Hematopoietic multipotent progenitor cell treated with erythropoietin and hydrocortisone succinate and interleukin-3 and kit ligand, for 8 days (in vitro differentiated cells): ENCODE results near the gene CPPED1.

Source experiments
- DNase-seq: peaks from one replicate; pipeline ENCODE4 v3.0.0-alpha.2; 2015

The CPPED1 gene

DNA sequence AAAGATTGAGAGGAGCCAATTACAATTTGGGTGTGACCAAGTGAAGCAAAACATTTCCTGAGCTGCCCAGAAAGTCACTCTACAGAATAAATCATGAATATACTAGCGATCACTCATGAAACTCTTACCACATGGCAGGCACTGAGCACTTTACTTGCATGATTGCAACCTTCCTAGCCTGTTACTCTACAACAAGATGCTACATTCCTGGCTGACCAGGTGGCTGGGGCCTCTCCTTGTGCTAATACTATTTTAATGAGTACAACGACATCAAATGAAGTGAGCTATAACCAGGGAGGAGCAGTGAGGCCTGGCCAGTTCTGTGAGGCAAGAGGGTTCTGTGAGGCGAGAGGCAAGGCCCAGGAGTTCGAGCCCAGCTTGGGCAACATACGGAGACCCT, 75.2 kb downstream of the CPPED1 start:
- no peak for DNase-seq

DNA sequence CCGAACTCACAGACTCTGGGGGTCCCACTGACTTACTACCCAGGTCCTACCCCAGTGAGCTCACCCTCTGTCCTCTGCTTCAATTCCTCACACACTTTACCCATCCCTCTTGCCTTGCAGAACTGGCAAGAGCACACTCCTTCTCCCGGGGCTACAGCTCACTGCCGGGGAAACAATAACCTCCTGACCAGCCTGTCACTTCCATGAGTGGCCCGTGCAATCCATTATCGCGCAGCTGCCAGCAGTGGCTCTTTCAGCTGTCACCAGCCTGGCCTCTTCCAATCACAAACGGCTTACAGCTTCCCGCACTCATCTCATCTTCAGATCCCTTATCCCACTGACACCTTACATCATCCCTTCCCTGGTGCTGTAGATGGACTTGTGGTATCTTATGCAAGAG, 79.5 kb downstream of the CPPED1 start:
- no peak for DNase-seq

DNA sequence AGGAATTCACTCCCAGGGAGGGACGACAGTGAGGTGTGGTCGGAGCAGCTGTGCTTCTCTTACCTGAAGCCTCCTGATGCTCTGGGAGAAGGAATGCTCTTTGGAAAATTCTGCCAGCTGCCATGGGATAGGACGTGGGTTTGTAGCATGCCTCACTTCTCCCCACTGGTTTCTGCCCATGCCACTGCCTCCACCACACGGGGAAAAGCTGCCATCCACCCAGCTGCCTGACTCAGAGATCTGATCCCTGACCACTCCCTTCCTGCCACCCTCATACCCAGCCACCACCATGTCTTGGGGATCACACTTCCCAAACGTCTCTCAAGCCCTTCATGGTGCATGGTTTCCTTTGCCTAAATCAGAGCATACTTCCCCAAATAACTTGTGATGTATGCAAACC, 80.0 kb downstream of the CPPED1 start:
- peak; percentile 14 for DNase-seq

DNA sequence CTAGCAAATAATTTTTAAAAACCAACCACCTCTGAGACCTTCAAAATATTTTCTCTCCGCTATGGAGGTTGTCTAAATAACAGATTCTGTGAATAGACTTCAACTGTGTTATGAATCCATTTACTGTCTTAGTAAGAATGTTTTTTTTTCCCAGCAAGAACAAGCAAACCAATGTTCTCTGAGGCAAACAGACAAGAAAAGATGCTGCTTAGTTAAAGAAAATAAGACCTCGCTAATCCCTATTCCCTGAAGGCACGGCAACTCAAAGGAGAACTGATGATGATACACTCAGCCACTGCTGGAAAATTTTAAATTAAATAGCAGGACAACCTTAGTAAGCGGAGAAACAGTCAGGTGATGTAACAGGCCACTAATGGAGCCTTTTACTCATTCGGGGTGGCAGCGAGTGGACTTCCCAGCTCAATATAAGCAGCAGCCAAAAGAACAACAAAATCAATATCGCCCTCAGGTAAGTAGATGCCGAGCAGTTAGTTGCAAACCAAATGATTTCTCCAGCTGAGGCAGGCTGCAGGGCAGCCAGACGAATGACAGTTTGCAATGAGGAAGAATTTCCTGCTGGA, 81.8 kb downstream of the CPPED1 start:
- no peak for DNase-seq

DNA sequence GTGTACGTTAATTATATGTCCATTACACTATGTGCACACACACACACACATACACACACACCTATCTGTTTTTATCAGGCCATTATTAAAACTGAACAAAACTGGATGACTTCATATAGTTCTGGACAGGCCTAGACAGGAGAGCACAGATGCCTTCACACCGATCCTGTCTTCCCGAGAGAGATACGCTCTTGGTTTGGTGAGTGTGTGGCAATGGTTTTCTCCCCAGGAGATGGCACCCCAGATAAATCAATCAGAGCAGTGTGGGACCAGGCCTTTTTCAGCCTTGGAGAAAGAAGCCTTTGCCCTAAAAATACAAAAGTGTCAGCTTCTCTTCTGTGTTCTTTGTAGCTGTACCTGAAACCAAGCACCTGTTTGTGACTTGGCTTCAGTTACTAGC, 83.7 kb downstream of the CPPED1 start:
- no peak for DNase-seq

DNA sequence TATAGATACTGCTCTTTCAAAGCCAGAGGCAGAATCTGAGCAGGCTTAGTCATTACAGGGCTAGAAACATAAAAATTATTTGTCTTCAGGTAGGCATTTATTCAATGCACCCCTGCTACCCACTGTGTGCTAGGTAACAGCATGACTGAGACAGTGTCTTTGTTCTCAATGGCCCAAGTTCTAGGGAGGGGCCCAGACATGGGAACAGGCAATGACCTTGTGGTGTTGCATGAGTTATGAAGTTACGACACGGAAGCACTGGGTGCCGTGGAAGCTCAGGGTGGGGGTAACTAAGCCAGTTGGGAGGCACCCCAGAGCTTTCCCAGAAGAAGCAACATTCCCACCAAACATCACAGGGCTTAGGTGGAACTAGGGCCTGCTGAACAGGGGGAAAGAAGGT, 87.0 kb downstream of the CPPED1 start:
- no peak for DNase-seq

DNA sequence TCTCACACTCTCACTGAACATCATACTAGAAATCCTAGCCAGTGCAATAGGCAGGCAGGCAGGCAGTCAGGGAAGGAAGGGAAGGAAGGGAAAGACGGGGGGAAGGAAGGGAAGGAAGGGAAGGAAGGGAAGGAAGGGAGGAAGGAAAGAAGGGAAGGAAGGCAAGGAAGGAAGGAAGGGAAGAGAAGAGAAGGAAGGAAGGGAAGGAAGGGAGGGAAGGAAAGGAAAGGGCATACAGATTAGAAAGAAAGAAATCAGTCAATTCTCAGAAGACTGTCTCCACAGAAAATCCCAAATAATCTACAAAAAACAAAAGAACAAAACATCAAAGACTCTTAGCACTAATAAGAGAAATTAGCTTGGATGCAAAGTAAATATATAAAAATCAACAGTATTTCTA, 93.9 kb downstream of the CPPED1 start:
- DNase-seq: no peak

DNA sequence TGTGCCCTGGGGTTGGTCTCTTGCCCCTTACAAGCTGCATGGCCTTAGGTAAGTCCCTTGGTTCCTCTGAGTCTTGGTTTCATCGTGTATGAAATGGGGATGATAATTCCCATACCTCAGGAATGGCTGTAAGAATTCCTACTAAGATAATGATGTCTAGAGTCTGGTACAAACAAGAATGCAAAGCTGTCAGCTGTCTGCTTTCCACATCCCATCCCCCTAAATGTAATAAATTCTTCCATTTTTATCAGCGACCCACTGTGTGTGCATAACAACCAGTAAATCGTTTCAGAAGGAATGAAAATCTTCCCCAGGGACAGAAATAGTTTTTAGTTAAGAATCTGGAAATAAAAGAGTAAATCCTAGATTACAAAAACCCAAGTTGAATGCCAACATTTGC, 95.4 kb downstream of the CPPED1 start:
- DNase-seq: no peak

DNA sequence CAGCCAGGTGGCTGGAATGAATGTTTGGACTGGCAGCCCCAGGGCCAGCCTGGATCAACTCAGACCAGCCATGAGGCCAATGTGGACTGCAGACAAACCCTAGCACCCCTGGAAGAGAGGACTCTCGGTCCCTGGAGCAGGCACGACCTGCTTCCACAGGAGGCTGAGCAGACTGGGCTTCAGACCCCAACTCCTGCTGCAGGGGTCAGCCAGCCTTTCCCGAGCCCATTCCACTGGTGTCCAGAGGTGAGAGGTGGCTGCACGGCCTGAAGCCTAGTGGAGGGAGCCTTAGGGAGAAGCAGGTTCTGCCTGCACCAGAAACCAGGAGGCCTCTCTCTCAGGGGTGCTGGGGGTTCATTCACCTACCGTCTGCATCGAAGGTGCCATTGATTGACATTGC, 97.1 kb downstream of the CPPED1 start:
- DNase-seq: no peak

DNA sequence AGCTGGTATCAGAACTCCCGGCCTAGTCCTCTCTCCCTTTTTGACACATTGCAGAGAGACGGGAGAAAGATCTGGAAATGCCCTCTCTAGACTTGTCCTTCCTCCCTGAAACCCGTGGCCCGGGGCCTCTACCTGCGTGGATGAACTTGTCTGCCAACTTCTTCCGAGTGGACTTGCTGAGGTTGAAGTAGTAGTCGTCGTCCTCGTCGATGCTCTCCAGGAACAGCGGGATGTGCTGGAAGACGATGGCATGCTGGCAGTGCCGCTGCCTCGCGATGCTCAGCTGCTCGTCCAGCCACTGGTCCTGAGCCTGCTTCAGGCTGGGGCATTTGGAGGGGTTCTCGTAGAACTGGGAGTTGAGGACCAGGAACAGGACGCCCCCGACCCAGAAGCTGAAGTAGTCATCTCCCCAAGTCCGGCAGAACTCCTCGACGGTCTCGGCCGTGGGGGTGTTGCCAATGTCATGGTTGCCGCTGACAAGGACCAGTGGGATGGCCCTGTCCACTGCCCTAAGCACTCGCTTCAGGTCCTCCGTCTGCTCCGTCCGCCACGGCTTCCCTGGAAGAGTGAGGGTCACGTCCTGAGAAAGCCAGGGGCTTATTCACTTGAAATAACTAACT, 99.1 kb downstream of the CPPED1 start:
- DNase-seq: no peak

DNA sequence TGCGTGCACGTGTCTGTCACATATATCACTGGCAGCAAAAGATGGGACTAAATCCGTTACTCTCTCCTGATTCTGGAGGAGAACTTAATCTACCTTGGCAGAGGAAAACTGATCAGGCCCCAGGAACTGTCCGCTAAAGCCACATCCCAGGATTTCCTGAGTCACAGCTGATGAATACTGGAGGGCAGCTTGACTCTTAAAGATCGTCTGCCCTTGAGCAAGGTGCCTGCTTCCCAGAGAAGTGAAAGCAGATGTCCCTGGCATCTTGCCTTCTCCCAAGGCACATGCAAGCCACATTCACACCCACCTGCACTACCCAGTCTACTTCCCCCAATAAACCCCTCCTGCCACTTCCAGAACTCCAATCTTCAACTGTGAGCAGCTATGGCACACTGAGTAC, 99.8 kb downstream of the CPPED1 start:
- no peak for DNase-seq

DNA sequence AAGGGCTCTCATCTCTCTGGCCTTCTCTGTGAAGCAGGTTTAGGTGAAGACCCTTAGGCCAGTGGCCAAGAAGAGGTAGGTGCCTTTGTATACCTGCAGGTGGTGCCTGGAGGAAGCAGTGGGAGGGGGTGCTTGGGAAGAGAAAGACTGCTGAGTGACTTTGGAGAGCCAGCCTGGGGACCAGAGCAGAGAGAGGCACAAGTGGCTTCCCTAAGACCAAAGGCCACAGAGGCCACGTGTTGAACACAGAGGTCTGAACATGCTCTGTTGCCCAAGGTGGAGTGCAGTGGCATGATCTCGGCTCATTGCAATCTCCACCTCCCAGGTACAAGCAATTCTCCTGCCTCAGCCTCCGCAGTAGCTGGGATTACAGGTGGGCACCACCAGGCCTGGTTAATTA, 103.5 kb downstream of the CPPED1 start:
- no peak for DNase-seq

DNA sequence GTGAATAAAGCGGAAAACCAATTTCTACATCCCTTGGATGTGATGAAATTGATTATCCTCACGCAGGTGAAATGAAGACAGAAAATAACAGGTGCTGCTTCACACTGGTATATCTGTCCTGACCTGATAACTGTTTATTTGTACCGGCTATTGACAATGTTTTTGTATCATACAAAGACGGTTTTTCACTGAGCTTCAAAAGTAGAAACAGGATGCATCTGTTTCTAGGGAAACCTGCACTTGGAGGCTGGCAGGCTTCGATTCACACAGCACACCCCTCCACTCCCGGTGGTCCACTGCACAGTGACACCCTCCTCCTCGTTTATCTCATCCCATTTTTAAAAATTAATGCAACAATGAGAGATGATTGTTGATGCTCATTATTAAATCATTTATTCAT, 104.5 kb downstream of the CPPED1 start:
- DNase-seq: no peak

DNA sequence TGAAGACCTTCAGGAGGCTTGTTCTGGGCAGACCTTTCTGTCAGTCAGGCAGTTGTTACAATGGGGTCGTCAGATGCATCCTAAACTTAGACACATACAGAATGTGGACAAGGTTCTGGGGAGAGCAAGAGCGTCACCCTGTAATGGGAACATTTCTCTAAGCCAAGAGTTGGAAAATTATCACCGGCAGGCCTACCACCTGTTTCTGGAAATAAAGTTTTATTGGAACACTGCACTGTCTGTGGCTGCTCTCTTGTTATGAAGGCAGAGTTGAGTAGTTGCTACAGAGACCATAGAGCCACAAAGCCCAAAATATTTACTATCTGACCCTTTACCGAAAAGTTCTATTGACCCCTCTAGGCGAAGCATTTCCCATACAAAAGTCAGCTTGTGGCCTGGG, 106.2 kb downstream of the CPPED1 start:
- DNase-seq: no peak

DNA sequence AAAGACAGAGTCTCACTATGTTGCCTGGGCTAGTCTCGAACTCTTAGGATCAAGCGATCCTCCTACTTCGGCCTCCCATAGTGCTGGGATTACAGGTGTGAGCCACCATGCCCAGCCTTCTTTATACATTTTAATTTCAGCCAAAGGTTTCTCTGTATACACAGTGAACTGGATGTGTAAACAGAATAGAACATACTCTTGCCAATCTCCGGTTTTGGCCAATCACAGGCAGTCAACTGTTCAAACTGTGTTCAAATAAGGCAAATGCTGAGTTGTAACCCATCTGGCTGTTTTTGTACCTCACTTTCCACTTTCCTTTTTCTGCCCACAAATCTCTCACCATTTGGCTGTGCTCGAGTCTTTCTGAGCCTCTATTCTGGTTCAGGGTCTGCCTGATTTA, 108.2 kb downstream of the CPPED1 start:
- DNase-seq: no peak

DNA sequence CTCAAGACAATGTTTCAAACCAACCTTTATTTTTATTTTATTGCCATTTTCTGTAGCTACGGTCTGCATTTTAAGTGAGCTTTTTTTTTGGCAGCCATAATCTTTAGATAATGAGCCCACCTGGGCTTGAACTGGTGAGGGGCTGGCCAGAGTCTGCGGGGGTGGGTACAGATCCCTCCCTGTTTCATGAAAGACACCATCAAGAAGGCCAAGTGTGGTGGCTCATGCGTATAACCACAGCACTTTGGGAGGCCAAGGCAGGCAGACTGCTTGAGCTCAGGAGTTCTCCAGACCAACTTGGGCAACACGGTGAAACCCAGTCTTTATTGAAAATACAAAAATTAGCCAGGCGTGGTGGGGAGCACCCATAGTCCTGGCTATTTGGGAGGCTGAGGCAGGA, 113.7 kb downstream of the CPPED1 start:
- DNase-seq: no peak

DNA sequence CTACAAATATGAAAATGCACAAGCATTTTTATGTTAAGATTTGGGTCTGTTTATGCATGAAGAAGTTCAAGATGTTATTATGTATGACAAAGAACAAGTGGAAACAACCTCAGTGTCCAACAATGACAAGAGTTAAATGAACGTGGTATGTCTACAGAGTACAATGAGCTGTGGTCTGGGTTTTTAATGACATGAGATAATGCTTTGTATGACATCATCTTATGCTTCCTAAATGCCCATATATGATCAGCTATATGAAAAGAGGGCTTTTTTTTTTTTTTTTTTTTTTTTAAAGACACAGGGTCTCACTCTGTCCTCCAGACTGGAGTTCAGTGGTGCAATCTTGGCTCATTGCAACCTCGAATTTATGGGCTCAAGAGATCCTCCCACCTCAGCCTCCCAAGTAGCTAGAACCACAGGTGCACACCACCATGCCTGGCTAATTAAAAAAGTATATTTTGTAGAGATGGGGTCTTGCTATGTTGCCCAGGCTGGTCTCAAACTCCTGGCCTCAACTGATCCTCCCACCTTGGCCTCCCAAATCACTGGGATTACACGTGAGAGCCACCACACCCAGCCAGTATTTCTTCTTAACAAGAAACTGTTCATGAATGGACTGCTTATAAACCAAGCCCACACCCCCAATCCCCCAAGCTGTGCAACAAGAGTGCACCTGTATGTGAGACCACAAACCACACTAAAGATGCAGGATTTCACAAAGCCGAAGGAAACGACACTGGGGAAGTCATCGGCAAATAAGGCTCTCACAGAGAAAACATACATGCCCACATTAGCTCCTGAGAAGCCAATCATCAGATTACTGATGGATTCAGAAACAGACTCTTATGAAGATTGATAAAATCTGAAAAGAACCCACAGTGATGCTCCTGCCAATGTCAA, 114.5 kb downstream of the CPPED1 start:
- no peak for DNase-seq

DNA sequence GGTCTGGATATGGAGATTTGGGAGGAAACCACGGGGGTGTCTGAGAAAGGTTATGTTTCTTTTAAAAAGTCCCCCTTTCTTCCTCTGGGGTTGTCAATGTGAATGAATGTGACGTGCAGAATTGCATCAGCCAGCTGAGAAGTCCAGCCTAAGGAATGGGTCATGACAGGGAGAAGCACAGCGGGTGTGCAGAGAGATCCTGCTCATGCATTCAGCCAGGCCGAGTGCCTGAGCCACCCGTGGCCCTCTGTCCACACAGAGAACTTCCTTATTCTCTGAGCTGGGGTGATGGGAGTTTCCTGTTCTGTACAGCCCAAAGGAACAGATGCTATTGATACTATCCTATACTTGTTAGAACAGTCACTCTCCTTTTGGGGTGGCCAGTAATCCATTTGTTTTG, 117.9 kb downstream of the CPPED1 start:
- DNase-seq: peak; percentile 27

DNA sequence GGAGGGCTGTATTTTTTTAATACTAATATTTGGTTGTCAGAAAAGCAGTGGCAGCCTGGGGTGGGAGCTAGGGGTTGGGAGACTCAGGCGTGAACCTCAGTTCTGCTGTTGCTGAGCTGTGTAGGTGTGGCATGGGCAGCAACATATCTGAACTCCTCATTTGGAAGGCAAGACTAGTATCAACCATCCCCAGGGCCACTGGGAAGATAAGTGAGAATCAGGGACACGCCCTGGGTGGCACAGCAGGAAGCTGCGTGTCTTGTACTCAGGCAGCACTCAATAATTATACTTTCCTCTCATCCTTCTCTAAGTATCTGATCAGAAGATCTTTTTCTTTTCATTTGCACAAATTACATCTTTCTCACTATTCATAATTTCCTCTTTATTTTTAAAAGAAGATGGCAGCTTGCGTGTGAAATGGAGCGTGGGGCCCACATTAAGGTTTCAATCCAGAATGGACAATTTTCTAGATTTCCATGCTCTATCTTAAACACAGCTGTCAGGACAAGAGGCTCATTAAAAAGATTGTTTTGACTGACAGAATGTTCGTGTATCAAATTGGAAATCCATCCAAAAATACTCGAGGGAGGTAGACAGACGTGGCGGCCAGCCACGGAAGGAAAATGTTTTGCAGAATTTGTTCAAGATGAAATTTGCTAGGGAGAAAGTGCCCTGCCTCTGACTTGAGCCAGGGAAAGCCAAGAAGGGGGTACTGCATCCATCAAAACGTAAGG, 121.1 kb downstream of the CPPED1 start:
- DNase-seq: peak; percentile 91

DNA sequence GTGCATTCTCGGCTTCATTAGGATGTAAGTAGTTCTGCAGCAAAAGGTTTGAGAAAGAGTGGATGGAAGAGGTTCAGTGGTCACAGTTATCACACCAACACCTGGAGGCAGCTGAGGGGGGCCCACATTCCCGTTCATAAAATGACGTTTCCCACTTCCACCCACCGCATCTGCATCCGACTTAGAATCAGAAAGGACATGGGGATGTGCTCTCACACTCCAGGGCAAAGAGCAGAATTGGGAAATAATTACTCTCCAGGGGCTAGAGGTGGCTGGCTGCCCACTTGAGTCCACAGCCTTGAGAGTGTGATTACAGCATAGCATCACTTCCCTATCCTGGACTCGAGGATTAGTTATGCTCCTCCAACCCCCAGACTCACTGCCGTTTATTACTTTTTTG, 122.0 kb downstream of the CPPED1 start:
- DNase-seq: no peak

DNA sequence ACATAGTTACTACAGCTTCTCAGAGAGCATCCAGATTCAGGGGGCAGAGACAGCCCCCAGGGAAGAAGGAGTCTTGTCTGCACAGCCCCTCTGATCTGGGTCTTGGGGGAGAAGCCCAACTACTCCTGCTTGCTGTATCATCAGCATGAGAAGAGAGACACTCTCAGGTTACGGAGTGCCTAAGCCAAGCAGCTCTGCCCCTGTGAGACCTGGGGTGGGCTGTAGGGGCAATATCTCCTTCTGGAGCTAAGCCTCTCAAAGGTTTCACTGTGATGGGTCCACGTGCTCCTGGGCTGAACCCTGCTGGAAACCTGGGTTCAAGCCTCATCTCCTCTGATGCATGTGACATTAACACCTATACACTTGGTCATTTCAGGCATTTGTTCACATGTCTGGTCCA, 123.2 kb downstream of the CPPED1 start:
- DNase-seq: no peak

DNA sequence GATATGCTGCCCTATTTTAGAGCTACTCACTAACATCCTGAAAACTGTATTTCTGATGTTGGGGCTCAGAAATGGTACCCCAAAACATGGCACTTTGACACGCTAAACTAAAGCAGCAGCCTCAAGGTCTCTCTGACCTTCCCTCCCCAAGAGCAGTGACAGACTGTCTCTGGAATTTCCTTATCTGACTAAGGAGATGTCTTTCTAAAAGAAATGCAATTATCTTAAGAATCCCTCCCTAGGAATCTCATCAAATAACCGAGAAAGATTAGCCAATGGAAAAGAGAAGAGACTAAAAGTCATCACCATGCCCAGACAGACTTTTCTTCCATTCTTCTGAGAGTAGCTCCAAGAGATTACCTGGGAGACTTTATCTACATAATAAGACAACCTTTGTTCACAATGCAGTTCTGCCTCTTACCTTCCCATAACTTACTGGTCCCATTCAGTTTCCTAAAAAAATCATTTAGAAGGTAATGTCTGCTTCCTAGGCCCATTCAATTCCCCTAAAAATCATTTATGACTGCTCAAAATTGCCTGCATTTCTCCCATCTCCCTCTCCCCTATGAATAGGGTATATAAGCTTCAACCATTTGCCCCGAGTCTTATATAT, 123.9 kb downstream of the CPPED1 start:
- no peak for DNase-seq

DNA sequence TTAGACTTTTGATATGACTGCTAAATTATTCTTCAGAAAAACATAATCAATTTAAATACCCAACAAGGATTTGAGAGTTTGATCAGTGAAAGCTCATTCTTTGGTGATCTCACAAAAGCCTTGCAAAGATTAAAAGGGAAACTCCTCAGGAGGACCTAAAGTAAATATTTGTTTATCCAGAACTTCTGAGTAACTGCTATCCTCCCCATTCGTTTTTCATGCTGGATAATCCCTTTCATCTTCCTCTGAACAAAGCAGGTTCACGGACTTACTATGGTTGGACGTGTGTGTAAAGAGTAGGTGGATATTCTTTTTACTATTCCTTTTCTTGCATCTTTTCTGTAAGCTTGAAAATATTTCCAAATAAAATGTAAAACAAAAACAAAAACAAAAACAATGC, 124.7 kb downstream of the CPPED1 start:
- no peak for DNase-seq
